Astrocyte of the spinal cord (primary cell): Measurements from ENCODE around the gene GRIK2.
"Not testable (repeated sequence)": the region's sequence is repeated elsewhere in the genome, so short reads cannot be mapped to it uniquely, and the experiment has no call there.

Experiments used
- DNase-seq: peaks from one replicate; pipeline ENCODE4 v3.0.0; 2011; ENCODE audit warnings: low read depth, low spot score
- H3K4me3 ChIP-seq: 2 replicates; pipeline ENCODE4 v1.5.1; 2011; ENCODE audit warnings: low read depth, mild to moderate bottlenecking, low read length, moderate library complexity
- CTCF ChIP-seq: IDR thresholded peaks from 2 replicates; pipeline ENCODE4 v1.5.1; 2012; ENCODE audit warnings: low read depth, mild to moderate bottlenecking, low read length, inconsistent platforms
- in situ Hi-C: cut with HindIII; loops from 2 replicates; pipeline ENCODE4 v1.10.0; 2017; ENCODE audit warnings: low sequenced_read_pairs

GRIK2 gene

DNA sequence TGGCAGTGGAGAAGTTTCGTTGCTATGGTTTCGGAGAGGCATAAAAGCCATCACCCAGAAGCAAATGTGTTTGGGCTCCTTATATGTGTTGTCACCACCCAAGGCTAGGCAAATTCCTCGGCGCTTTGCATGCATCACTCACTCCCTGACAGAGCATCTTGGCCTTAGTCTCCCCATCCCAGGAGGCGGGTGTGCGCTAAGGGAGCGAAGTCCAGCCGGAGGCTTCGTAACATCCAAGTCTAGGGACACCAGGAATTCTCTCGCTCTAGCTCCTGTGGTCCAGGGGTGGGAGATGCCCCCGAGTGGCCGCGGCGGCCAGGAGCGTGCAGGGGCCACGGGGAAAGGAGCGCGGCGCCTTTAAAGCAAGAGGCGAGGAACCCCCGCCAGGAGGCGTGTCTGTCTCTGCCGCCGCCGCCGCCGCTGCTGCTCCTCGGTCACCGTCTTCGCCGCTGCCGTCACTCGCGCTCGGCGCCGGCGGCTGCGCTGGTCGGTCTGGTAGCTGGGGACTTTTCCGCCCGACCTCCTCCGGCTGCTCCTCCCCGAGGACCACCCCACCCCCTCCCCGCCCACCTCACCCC is at the start of gene GRIK2:
Gene GRIK2 (plus strand): TSS at position 458 of the 578 bp plus-strand sequence.
- peak; percentile 20 for DNase-seq
- peak within 1 kb of the TSS; percentile 49 for H3K4me3 ChIP-seq
- in situ Hi-C loops: no loop called here
- peak; percentile 37 for TF ChIP-seq CTCF

DNA sequence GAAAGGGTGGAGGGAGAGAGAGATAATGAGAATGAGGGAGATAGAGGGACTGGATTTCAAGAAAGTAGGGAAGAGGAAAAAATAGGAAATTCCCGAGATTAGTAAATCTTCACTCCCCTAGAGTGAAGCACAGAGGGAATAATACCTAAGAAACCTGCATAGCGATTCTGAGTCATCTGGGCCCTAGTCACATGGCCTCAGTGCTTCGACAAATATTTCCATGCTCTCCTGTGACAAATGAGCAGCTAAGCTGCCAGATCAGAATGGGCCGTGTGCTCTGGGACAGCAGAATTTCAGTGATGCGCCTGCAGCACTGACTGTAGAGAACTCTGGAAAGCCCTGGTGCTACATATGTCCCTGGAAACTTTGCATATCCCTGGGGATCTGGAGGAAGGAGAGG is 48.6 kb upstream of the GRIK2 start:
- no peak for TF ChIP-seq CTCF
- in situ Hi-C loops: no loop called here
- DNase-seq: no peak
- H3K4me3 ChIP-seq: no peak overlapping the region

DNA sequence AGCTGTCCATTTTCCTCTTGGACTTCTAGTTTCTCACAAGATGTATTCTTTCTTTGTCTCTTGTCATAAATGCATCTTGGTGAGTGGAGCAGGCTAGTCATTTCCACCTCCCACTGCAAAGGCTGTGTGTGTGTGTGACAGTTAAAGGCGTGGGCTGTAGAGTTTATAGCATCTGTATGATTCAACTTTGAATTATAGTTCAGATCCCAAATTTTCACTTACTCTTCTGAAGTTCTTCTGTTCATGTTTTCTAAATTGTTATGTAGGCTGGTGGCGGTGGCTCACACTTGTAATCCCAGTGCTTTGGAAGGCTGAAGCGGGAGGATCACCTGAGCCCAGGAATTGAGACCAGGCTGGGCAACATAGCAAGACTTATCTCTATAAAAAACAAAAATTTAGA is 44.7 kb upstream of the GRIK2 start:
- TF ChIP-seq CTCF: no peak
- in situ Hi-C loops: no loop called here
- H3K4me3 ChIP-seq: no peak overlapping the region
- no peak for DNase-seq

- in situ Hi-C loops, H3K4me3 ChIP-seq, DNase-seq: not testable (repeated sequence)
These were observed 42.9 kb upstream of the GRIK2 start for GRCh38 chr6:101350631-101351030.

DNA sequence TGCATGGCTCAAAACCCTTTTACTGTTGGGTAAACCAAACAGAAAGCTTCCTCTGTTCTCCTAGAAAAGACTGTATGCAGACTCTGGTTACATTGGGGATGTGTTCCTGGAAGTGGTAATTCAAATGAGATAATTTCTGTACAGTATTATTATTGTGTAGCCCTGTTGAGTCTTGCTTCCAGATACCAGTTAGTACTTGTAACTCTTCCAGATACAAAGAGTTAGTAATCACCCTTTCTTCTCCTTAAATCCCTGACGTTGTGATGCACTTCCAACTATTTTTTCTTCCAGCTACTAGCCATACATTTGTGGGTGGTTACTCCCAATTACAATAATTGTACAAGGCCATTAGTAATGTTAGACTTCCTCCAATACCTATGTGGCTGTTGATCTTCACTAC is 42.3 kb upstream of the GRIK2 start:
- in situ Hi-C loops: no loop called here
- H3K4me3 ChIP-seq: no peak overlapping the region
- TF ChIP-seq CTCF: no peak
- DNase-seq: no peak

- H3K4me3 ChIP-seq: no peak overlapping the region
- in situ Hi-C loops: no loop called here
- no peak for DNase-seq
- no peak for TF ChIP-seq CTCF
These were observed 41.2 kb upstream of the GRIK2 start for GRCh38 chr6:101352316-101352715.

- no peak for DNase-seq
- H3K4me3 ChIP-seq: no peak overlapping the region
- in situ Hi-C loops: no loop called here
- TF ChIP-seq CTCF: no peak
These were observed 28.3 kb upstream of the GRIK2 start for GRCh38 chr6:101365181-101365580.
